ENCODE data around the gene F2RL3. TPM values are rescaled to one million over a fixed set of nuclear protein-coding genes. Genes with fewer than 3 reads are reported as not detected.

Gene F2RL3
- total RNA-seq, 5 donors from 2014 or later (not counting 1 experiment from before 2014, with no cell fraction given), result 0.15 to 0.44 (median 0.30) TPM; not detected in 2

GRCh38 chr19:16922949-16923348, 34.1 kb downstream of the F2RL3 start:
- CTCF ChIA-PET, result no interaction called here
- Histone ChIP-seq H3K4me1 (ENCODE audit: control insufficient read depth in 1 of 2, extremely low read depth in 1 of 2, insufficient read depth in 2 of 2, low read length in 2 of 2) (no peaks in the 10 kb centered on the region), H3K4me3 (ENCODE audit: control insufficient read depth in 1 of 2, extremely low read depth in 1 of 2, low read length in 1 of 2) (no peak overlapping the region), H3K27ac (ENCODE audit: low read length) (no peak overlapping the region), H3K27me3 (replicated peaks in 1 of 2; ENCODE audit: control insufficient read depth in 2 of 2, extremely low read depth in 1 of 2, insufficient read depth in 2 of 2, low read length in 1 of 2) (peaks cover 0 to 25% of the 10 kb centered on the region in 2 experiments), H3K9me3 (no peaks in the 10 kb centered on the region), H3K36me3 (ENCODE audit: control insufficient read depth in 2 of 2, extremely low read depth in 1 of 2, insufficient read depth in 1 of 2, low read length in 1 of 2) (no peaks in the 10 kb centered on the region)
- DNase-seq, result no peak
- no peak overlapping the region for H3K4me3 Mint-ChIP-seq
- H3K36me3 Mint-ChIP-seq, result peaks cover 3% of the 10 kb centered on the region
- no peak overlapping the region for H3K27ac Mint-ChIP-seq
- POLR2A ChIA-PET, result no interaction called here
- no peak for ATAC-seq (replicated peaks in 1 of 4)
- H3K9me3 Mint-ChIP-seq, result peaks cover 7 to 14% (median 12%) of the 10 kb centered on the region in 3 donors
- no peaks in the 10 kb centered on the region for H3K4me1 Mint-ChIP-seq
- H3K27me3 Mint-ChIP-seq, result peaks cover 5 to 17% of the 10 kb centered on the region in 2 donors
- 85% methylated on average over 13 of the region's 13 CpGs for WGBS (ENCODE audit: insufficient coverage)

DNA sequence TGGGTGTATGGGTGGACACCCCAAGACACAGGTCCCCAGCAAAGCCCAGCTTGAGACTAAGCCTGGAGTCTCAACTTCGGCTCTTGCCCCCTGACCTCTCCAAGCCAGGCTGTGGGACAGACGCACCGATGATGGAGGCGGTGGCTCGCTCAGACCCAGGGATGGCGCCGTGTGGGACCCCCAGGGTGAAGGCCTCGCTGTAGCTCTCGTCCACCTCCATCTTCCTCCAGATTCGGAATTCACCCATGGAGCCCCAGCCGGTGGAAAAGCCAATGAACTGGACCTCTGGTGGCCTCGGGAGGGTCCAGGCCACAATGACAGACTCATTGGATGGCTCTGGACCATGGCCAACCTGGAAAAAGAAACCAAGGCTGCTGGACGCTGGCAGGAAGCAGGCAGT, 39.1 kb downstream of the F2RL3 start:
- H3K36me3 Mint-ChIP-seq, result peaks cover 3% of the 10 kb centered on the region
- H3K4me3 Mint-ChIP-seq, result no peak overlapping the region
- Histone ChIP-seq H3K27me3 (replicated peaks in 1 of 2; ENCODE audit: control insufficient read depth in 2 of 2, extremely low read depth in 1 of 2, insufficient read depth in 2 of 2, low read length in 1 of 2) (peaks cover 0 to 33% of the 10 kb centered on the region in 2 experiments), H3K36me3 (ENCODE audit: control insufficient read depth in 2 of 2, extremely low read depth in 1 of 2, insufficient read depth in 1 of 2, low read length in 1 of 2) (no peaks in the 10 kb centered on the region), H3K9me3 (no peaks in the 10 kb centered on the region), H3K4me1 (ENCODE audit: control insufficient read depth in 1 of 2, extremely low read depth in 1 of 2, insufficient read depth in 2 of 2, low read length in 2 of 2) (no peaks in the 10 kb centered on the region), H3K4me3 (ENCODE audit: control insufficient read depth in 1 of 2, extremely low read depth in 1 of 2, low read length in 1 of 2) (no peak overlapping the region), H3K27ac (ENCODE audit: low read length) (no peak overlapping the region)
- WGBS (ENCODE audit: insufficient coverage), result 94% methylated on average over 13 of the region's 13 CpGs
- no peak overlapping the region for H3K27ac Mint-ChIP-seq
- ATAC-seq (replicated peaks in 1 of 4) (no peak), DNase-seq (no peak)
- POLR2A ChIA-PET, result no interaction called here
- no peaks in the 10 kb centered on the region for H3K4me1 Mint-ChIP-seq
- CTCF ChIA-PET, result no interaction called here
- peaks cover 8 to 13% (median 12%) of the 10 kb centered on the region in 3 donors for H3K9me3 Mint-ChIP-seq
- peaks cover 16 to 25% of the 10 kb centered on the region in 2 donors for H3K27me3 Mint-ChIP-seq

DNA sequence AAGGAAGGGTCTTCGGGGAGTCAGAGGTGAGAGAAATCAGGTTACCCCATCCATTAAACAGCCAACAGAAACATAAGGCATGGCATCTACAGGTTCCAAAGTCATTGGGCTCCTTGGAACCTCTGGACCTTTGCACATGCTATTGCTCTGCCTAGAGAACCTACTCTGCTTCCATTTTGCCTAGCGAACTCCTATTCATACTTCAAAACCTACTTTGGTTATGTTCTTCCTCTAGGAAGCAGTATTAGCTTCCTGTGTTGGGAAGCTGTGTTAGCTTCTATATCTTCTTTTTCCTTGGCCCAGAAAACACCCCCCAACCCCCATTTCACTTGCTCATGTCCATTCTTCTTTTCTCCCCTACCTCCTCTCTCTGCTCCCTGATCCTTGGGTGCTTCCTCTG, 39.6 kb downstream of the F2RL3 start:
- Histone ChIP-seq H3K9me3 (peaks cover under 1% of the 10 kb centered on the region), H3K4me1 (ENCODE audit: control insufficient read depth in 1 of 2, extremely low read depth in 1 of 2, insufficient read depth in 2 of 2, low read length in 2 of 2) (no peaks in the 10 kb centered on the region), H3K36me3 (ENCODE audit: control insufficient read depth in 2 of 2, extremely low read depth in 1 of 2, insufficient read depth in 1 of 2, low read length in 1 of 2) (no peaks in the 10 kb centered on the region), H3K4me3 (ENCODE audit: control insufficient read depth in 1 of 2, extremely low read depth in 1 of 2, low read length in 1 of 2) (no peak overlapping the region), H3K27ac (ENCODE audit: low read length) (no peak overlapping the region), H3K27me3 (replicated peaks in 1 of 2; ENCODE audit: control insufficient read depth in 2 of 2, extremely low read depth in 1 of 2, insufficient read depth in 2 of 2, low read length in 1 of 2) (peaks cover 0 to 33% of the 10 kb centered on the region in 2 experiments)
- H3K27me3 Mint-ChIP-seq, result peaks cover 16 to 25% of the 10 kb centered on the region in 2 donors
- no peaks in the 10 kb centered on the region for H3K4me1 Mint-ChIP-seq
- ATAC-seq (replicated peaks in 1 of 4), result no peak
- CTCF ChIA-PET, result no interaction called here
- POLR2A ChIA-PET, result no interaction called here
- no peak overlapping the region for H3K4me3 Mint-ChIP-seq
- peaks cover 3% of the 10 kb centered on the region for H3K36me3 Mint-ChIP-seq
- peaks cover 11 to 14% (median 13%) of the 10 kb centered on the region in 3 donors for H3K9me3 Mint-ChIP-seq
- no peak for DNase-seq
- WGBS (ENCODE audit: insufficient coverage), result no CpG with 5 or more reads among the region's 2 CpGs
- H3K27ac Mint-ChIP-seq, result no peak overlapping the region

GRCh38 chr19:16928916-16929315, 40.1 kb downstream of the F2RL3 start:
- no peak for DNase-seq
- Mint-ChIP-seq H3K36me3 (peaks cover 3% of the 10 kb centered on the region), H3K27me3 (peaks cover 16 to 25% of the 10 kb centered on the region in 2 donors), H3K4me3 (no peak overlapping the region), H3K27ac (no peak overlapping the region), H3K9me3 (peaks cover 17 to 19% (median 18%) of the 10 kb centered on the region in 3 donors), H3K4me1 (no peaks in the 10 kb centered on the region)
- CTCF ChIA-PET, result no interaction called here
- Histone ChIP-seq H3K27me3 (replicated peaks in 1 of 2; ENCODE audit: control insufficient read depth in 2 of 2, extremely low read depth in 1 of 2, insufficient read depth in 2 of 2, low read length in 1 of 2) (peaks cover 0 to 33% of the 10 kb centered on the region in 2 experiments), H3K36me3 (ENCODE audit: control insufficient read depth in 2 of 2, extremely low read depth in 1 of 2, insufficient read depth in 1 of 2, low read length in 1 of 2) (no peaks in the 10 kb centered on the region), H3K4me3 (ENCODE audit: control insufficient read depth in 1 of 2, extremely low read depth in 1 of 2, low read length in 1 of 2) (no peak overlapping the region), H3K9me3 (peaks cover 2% of the 10 kb centered on the region), H3K27ac (ENCODE audit: low read length) (no peak overlapping the region), H3K4me1 (ENCODE audit: control insufficient read depth in 1 of 2, extremely low read depth in 1 of 2, insufficient read depth in 2 of 2, low read length in 2 of 2) (no peaks in the 10 kb centered on the region)
- POLR2A ChIA-PET, result no interaction called here
- no peak for ATAC-seq (replicated peaks in 1 of 4)
- WGBS (ENCODE audit: insufficient coverage), result 91% methylated on average over 10 of the region's 10 CpGs

DNA sequence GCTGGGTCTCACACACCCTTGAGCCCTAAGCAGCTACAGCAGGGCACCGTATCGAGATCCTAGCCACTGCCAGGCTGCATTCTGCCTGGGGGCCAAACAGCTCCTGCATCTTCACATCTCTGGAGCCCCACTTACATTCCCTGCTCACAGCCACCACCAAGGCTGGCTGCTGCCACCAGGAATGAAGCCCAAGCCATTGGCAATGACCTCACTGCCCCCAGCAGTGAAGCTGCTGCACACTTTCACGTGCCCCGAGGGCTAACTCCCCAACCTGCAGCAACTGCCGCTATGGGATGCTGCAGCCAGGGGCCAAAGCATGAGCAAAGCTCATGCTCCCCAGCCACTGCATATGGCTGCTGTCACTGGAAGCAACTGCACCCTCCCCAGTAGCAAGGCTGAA, 42.0 kb downstream of the F2RL3 start:
- WGBS (ENCODE audit: insufficient coverage), result 75% methylated on average over 5 of the region's 5 CpGs

DNA sequence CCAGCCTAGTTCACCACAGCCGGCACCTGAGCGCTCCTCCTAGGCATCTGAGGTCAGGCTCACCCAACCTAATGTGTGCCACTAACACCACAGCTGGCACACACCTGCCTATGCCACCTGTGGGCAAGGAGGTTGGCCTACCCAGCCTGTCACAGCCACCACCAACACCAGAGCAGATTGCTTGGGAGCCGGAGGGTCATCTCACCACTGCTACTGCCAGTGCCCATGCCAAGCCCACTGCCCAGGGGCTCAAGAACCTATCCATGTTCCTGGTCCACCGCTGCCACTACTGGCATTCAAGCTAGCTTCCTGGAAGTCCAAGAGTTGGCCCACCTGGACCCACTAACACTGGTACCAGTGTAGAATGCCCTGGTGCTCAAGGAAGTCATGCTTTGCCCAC, 42.5 kb downstream of the F2RL3 start:
- H3K4me1 Mint-ChIP-seq, result no peaks in the 10 kb centered on the region
- ChIA-PET POLR2A (no interaction called here), CTCF (no interaction called here)
- Histone ChIP-seq H3K4me1 (ENCODE audit: control insufficient read depth in 1 of 2, extremely low read depth in 1 of 2, insufficient read depth in 2 of 2, low read length in 2 of 2) (no peaks in the 10 kb centered on the region), H3K9me3 (peaks cover 7% of the 10 kb centered on the region), H3K36me3 (ENCODE audit: control insufficient read depth in 2 of 2, extremely low read depth in 1 of 2, insufficient read depth in 1 of 2, low read length in 1 of 2) (no peaks in the 10 kb centered on the region), H3K27ac (ENCODE audit: low read length) (no peak overlapping the region), H3K4me3 (ENCODE audit: control insufficient read depth in 1 of 2, extremely low read depth in 1 of 2, low read length in 1 of 2) (no peak overlapping the region), H3K27me3 (replicated peaks in 1 of 2; ENCODE audit: control insufficient read depth in 2 of 2, extremely low read depth in 1 of 2, insufficient read depth in 2 of 2, low read length in 1 of 2) (peaks cover 0 to 33% of the 10 kb centered on the region in 2 experiments)
- no peak overlapping the region for H3K4me3 Mint-ChIP-seq
- ATAC-seq (replicated peaks in 1 of 4) (no peak), DNase-seq (no peak)
- H3K27me3 Mint-ChIP-seq, result peaks cover 16 to 25% of the 10 kb centered on the region in 2 donors
- no peaks in the 10 kb centered on the region for H3K36me3 Mint-ChIP-seq
- peaks cover 22 to 27% (median 26%) of the 10 kb centered on the region in 3 donors for H3K9me3 Mint-ChIP-seq
- 87% methylated on average over 3 of the region's 4 CpGs for WGBS (ENCODE audit: insufficient coverage)
- H3K27ac Mint-ChIP-seq, result no peak overlapping the region

More for the DNA sequence above, 42.0 kb downstream of the F2RL3 start:
- no peak for ATAC-seq (replicated peaks in 1 of 4)
- Mint-ChIP-seq H3K4me3 (no peak overlapping the region), H3K4me1 (no peaks in the 10 kb centered on the region), H3K27me3 (peaks cover 16 to 25% of the 10 kb centered on the region in 2 donors), H3K36me3 (no peaks in the 10 kb centered on the region), H3K9me3 (peaks cover 22 to 27% (median 24%) of the 10 kb centered on the region in 3 donors), H3K27ac (no peak overlapping the region)
- Histone ChIP-seq H3K4me3 (ENCODE audit: control insufficient read depth in 1 of 2, extremely low read depth in 1 of 2, low read length in 1 of 2) (no peak overlapping the region), H3K9me3 (peaks cover 7% of the 10 kb centered on the region), H3K36me3 (ENCODE audit: control insufficient read depth in 2 of 2, extremely low read depth in 1 of 2, insufficient read depth in 1 of 2, low read length in 1 of 2) (no peaks in the 10 kb centered on the region), H3K4me1 (ENCODE audit: control insufficient read depth in 1 of 2, extremely low read depth in 1 of 2, insufficient read depth in 2 of 2, low read length in 2 of 2) (no peaks in the 10 kb centered on the region), H3K27me3 (replicated peaks in 1 of 2; ENCODE audit: control insufficient read depth in 2 of 2, extremely low read depth in 1 of 2, insufficient read depth in 2 of 2, low read length in 1 of 2) (peaks cover 0 to 33% of the 10 kb centered on the region in 2 experiments), H3K27ac (ENCODE audit: low read length) (no peak overlapping the region)
- CTCF ChIA-PET, result no interaction called here
- POLR2A ChIA-PET, result no interaction called here
- DNase-seq, result no peak

DNA sequence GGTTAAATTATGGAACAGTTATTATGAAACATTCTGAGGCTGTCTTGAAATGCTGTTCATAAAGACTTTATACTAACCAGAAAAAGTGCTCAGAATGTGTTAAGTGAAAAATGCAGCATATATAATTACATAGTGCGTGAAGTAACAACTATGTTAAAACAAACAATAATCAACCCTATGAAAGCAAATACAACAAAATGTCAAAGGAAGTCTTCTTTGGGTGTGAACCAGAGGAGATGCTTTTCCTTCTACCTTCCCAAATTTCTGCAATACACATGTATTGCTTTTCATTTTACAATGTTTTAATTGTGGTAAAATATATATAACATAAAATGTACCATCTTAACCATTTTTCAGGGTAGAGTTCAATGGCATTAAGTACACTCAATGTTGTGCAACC, 45.7 kb downstream of the F2RL3 start:
- peaks cover 7% of the 10 kb centered on the region for H3K9me3 ChIP-seq
- no CpG with 5 or more reads among the region's 1 CpG for WGBS (ENCODE audit: insufficient coverage)
- no peak overlapping the region for H3K4me3 ChIP-seq (ENCODE audit: control insufficient read depth in 1 of 2, extremely low read depth in 1 of 2, low read length in 1 of 2)
- Mint-ChIP-seq H3K4me3 (no peak overlapping the region), H3K9me3 (peaks cover 10 to 23% (median 20%) of the 10 kb centered on the region in 3 donors), H3K27me3 (peaks cover 6 to 11% of the 10 kb centered on the region in 2 donors), H3K27ac (no peak overlapping the region), H3K36me3 (no peaks in the 10 kb centered on the region), H3K4me1 (no peaks in the 10 kb centered on the region)
- no peaks in the 10 kb centered on the region for H3K4me1 ChIP-seq (ENCODE audit: control insufficient read depth in 1 of 2, extremely low read depth in 1 of 2, insufficient read depth in 2 of 2, low read length in 2 of 2)
- DNase-seq (no peak), ATAC-seq (replicated peaks in 1 of 4) (no peak)
- ChIA-PET CTCF (no interaction called here), POLR2A (interaction anchor here in 1 of 2 donors (0.7 kb wide), 1 partner anchor 272 kb away, joined by 3 read pairs; no protein-coding TSS in a partner anchor)
- no peak overlapping the region for H3K27ac ChIP-seq (ENCODE audit: low read length)
- H3K27me3 ChIP-seq (replicated peaks in 1 of 2; ENCODE audit: control insufficient read depth in 2 of 2, extremely low read depth in 1 of 2, insufficient read depth in 2 of 2, low read length in 1 of 2), result peaks cover 0 to 31% of the 10 kb centered on the region in 2 experiments
- H3K36me3 ChIP-seq (ENCODE audit: control insufficient read depth in 2 of 2, extremely low read depth in 1 of 2, insufficient read depth in 1 of 2, low read length in 1 of 2), result no peaks in the 10 kb centered on the region

Measured in T-cell (primary cell).